GM18520 (cell line): Measurements from ENCODE around the gene SEC61B.
A peak's percentile ranks its signal among the peaks of the same experiment; 100 is the strongest.
"Not testable (repeated sequence)": the region's sequence is repeated elsewhere in the genome, so short reads cannot be mapped to it uniquely, and the experiment has no call there.

Experiments
- ATAC-seq: cut with Tn5 transposase; IDR thresholded peaks from one replicate; pipeline ENCODE4 v1.9.1; 2021; ENCODE audit not compliant: unreplicated experiment

SEC61B gene

DNA sequence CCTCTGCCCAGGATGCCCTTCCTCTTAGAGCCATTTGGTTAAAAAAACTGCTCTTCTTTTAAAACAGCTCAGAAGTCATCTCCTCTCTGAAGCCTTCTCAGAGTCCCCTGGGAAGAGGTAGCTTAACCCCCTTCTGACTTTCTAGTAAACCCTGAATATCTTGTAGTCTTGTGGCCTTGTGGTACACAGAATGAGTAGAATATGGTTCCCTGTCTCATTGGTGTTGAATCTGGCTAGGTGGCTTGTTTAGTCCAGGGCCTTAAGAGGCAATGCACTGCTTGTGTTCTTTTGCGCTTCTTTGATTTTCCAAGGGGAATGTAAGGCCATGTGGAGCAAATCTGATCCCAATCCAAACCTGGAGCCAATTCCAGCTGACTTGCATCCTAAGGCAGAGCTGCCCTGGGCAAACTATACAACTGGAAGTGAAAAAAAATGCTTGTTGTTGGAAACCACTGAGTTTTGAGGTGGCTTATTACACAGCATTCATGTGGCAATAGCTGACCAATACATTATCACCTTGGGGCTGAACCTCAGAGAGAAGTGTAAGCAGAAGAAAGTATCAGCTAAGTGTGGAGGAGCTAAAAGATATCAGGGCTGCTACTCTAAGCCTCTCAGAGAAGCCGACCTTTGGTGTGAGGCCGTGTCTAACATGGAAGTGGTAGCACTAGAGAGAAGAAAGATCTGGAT lies 31.3 kb upstream of the SEC61B start:
- no peak for ATAC-seq

DNA sequence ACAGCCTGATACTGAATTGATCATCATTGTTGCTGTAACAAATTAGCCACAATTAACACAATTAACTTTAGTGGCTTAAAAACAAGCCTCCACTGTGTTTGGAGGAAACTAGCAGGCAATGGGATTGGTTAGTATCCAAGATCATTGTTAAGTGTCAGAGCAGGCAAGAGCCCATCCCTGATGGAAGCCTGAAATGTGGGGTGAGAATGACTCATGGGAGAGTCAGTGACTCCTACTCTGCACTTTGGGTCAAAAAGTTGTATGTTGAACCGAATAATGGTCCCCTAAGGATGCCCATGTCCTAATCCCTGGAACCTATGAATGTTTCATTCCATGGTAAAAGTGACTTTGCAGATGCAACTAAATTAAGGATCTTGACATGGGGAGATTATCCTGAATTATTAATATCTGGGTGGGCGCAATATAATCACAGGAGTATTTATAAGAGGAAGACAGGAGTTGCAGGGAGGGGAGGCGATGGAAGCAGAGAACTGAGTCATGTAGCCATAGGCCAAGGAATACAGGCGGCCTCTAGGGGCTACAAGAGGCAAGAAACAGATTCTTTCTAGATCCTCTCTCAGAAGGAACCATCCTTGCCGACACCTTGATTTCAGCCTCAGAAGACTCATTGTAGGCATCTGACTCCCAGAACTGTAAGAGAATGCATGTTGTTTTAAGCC lies 29.2 kb upstream of the SEC61B start:
- ATAC-seq: no peak

DNA sequence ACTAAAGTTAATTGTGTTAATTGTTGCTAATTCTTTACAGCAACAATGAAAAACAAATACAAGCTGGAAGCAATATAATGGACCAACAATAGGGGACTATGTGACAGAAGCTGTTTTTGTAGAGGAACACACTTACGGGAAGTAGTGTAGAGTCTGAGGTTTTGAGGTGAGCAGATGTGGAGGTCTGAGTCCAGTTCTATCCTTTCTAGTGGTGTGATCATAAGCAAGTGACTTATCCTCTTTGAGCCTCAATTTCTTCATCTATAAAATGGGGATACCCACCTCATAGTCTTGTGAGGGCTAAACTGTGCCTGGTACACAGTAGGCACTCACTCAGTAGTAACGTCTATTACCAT lies 28.6 kb upstream of the SEC61B start:
- ATAC-seq: no peak

DNA sequence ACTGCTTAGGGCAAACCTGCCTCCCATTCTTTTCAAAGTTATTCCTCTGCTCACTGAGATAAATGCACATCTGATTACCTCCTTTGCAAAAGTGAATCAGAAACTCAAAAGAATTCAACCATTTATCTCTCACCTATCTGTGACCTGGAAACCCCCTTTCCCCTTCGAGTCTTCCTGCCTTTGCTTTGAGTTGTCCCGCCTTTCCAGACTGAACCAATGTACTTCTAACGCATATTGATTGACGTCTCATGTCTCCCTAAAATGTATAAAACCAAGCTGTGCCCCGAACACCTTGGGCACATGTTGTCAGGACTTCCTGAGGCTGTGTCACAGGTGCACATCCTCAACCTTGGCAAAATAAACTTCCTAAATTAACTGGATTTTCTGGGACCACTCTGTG lies 25.6 kb upstream of the SEC61B start:
- not testable (repeated sequence) for ATAC-seq

DNA sequence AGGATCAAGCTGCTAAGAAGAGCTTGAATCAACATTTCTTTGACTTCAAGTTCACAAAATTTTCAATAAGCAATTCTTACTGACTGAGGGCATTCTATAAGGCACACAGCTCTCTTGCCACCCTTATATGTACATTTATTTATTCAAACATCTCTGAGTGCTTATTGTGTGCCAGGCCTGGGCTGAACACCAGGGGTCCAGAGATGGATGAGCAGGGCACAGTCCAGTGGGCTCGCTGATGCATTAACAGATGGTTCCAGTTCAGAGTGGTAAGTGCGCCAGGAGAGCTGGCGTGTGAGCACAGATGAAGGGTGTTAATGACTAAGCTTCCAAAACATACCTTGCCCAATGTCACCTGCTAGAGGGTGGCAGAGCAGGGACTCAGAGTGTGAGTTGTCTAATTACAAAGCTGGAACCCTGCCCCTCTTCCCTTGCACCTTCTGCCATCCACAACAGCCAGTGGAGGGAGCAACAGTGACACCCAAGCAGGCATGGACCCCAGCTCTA lies 24.9 kb upstream of the SEC61B start:
- no peak for ATAC-seq

DNA sequence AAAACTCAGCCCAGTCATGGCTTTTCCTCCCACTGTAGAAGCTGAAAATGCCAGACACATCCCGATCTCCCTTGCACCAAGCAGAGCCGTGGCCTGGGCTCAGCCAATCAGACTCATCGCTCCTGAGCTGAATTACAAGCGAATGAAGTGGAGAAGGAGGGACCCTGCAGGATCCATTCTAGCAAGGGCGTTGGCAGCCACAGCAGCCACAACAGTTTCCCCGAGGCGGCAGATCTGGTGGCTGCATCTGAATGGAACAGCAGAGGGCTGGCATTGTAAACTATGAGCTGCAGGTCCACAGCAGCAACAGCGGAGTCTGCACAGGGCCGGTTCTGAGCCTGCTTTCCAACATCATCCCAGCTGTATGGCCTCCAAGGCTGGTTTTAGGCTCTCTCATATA lies 24.1 kb upstream of the SEC61B start:
- no peak for ATAC-seq

DNA sequence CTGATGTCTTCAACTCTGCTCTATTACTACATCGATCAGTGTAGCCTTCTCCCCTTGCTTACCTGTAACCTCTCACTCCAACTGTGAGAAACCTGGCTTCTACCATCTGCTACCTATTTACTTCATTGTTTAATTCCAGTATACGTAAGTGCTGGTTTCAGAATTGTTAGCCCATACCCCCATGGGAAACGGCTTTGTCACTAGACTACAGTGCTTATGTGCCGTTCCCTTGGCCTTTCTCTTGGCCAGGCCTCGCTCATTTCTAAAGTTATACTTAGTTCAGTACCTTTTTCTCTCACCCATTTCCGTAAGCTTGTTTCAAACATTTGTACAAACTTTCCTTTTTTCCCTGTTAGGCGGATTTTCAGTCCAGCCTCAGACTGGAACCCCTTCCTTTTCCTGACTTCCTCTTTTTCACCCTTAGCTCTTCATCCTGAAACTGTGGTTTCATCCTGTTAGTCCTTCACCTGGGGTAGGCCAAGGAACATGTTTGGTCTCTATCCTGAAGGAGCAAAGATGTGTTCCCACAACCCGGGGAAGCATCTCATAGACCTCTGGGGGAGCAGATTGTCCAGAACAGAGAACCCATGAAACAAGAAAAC lies 22.0 kb upstream of the SEC61B start:
- ATAC-seq: peak; percentile 73

DNA sequence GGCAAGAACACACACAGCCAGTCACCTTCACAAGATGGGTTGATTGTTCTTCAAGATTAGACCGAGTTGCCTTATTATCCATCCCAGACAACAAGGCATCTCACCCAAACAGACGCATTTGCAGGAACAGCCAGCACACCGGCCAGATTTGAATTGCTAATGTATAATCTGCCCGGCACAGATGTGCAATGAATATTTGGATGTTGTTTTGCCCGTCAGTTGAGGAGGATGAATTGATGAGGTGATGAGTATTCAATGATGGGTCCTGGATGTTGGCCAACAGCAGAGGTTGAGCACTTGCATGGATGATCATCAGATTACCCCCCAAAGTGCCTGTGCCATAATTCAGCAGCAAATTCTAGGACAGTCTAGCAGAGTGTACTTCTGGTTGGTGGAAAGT lies 20.5 kb upstream of the SEC61B start:
- no peak for ATAC-seq

DNA sequence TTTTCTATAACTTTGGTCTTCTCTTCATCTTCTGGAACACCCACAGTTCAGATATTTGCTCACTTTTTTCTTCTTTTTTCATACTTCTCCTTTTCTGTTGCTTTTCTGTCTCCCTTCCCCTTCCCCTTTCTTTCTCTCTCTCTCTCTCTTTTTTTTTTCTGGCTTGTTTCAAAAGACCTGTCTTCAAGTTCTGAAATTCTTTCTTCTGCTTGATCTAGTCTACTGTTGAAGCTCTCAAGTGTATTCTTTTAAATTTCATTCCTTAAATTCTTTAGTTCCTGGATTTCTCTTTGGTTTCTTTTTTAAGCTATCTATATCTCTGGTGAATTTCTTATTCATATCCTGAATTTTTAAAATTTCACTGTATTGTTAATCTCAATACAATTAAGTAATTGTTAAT lies 11.5 kb upstream of the SEC61B start:
- no peak for ATAC-seq

DNA sequence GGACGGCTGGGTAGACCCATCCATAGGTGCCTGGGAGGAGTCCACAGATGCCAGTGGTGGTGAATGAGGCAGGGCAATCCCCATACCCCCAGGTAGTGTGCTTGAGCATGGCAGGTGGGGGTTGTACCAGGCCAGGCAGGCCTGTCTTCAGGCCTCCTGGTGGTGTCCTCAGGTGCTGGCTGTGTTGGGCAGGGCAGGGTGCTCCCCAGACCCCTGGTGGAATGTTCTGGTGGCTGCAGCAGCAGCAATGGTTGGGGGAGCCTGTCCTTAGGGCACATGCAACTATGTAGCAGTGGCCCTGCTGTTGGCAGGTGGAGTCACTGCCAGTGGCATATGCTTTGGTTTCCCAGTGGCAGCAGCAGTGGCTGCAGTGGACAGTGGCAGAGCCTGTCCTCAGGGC lies 10.3 kb upstream of the SEC61B start:
- ATAC-seq: no peak

DNA sequence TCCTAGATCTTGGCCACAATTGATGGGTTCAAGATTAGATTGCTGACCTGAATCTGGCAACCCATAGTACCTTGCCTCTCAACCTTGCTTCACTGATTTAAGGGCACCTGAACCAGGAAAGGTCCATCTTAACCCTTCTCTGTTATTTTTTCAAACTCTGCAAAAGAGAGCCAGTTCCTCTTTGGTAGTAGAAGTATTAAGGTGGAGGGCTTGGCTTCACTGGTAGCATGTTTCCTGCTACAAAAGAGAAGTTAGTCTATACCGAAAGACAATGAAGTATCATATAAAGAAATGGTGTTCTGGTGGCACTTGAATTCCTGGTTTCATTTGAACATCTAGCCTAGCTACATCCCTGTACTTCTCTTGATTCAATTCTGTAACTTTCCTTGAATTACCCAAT lies 8.9 kb upstream of the SEC61B start:
- no peak for ATAC-seq

DNA sequence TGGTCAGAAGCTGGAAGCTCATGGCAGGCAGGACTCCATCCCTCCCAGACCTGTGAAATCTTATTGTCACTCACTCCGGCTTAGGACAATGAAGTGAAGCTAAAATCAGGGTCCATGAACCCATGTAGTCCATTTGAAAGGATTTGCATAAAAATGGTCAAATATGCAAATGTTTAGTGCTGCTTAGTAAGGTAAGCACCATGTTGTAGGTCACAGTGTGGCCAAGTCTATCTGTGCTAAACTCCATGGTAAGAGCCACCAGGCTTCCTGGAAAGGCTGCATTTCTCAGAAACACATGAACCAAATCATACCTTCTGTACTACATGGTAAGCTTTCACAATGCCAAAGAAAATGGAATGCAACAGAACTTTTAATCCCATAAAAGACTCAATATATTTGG lies 6.0 kb upstream of the SEC61B start:
- no peak for ATAC-seq

DNA sequence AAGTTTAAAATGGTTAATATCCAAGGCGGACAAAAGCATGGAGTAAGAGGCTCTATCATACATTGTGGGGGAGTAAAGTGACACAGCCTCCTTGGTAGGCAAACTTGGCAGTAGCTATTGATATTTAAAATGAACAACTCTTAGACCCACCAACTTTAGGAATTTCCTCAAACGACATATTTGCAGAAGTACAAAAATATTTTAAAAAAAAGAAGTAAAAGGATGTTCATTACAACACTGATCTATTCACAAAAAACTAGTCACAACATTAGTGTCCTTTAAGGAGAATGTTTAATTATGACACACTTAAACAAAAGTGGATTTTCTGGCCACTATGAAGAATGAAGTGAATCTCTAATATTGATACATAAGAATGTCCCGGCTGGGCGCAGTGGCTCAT lies 2.1 kb upstream of the SEC61B start:
- no peak for ATAC-seq

DNA sequence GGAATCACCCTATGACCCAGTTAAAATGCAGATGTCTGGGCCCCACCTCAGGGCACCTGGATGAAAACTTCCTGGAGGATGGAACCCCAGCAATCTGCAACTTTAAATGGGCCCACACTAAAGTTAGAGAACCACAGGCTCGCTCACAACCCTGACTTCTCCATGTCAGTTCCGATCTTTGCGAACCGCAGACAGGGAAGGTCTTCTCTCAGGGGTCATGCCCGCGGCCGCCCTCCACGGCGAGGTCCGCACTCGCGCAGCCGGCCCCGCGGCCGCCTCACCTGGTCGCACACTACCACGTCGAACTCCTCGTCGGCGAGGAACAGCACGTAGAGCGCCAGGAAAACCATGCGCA lies 839 bp upstream of the SEC61B start:
- no peak for ATAC-seq

DNA sequence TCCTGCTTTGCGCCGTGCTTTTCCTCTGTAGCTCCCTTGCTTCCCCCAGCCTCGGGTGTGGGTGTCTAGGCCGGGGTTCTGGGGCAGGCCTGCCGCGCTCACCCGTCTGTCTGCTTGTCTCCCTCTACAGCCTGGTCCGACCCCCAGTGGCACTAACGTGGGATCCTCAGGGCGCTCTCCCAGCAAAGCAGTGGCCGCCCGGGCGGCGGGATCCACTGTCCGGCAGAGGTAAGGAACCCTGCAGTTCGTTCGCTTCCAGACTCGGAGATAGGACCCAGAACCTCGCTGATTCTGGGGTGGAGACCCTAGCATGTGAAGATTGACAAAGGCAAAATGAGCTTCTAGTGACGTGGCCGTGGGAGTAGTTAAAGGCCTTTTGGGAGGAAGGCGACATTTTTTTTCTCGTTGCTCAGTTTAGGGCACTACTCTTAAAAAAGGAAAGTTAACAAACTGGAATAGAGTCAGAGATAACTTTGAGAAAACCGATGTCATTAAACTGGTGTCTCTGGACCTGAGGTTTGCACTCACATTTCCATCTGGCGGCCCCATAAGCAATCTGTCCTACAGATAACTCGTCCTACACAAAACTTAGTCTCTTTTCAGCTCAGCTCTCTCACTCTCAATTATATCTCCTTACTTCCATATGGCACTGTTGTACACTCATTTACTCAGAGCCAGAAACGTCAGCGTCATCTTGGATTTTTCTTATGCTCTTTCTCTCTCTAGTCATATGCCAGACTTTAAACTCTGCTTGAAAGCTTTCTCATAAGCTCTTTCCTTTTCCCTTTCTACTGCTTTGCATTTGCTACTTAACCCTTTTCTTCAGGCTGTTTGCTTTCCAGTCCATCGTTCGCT lies 561 bp downstream of the SEC61B start:
- no peak for ATAC-seq

DNA sequence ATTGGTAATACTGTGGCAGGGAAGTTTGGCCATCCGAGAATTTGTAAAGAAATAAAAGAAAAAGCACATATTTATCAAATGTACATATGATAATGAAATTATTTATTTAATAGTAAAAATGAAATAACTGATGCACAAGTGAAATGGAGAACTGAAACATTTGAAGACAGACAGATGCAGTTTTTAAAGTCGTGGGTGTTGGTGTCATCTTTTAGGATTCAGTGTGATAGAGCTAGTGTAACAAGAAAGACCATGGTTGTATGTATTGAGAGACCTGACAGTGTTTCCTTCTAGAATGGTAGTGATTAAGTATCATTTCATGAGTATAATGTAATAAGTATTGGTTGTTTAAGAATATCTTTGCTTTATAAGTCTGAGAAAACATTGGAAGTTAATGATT lies 2.4 kb downstream of the SEC61B start:
- ATAC-seq: no peak

DNA sequence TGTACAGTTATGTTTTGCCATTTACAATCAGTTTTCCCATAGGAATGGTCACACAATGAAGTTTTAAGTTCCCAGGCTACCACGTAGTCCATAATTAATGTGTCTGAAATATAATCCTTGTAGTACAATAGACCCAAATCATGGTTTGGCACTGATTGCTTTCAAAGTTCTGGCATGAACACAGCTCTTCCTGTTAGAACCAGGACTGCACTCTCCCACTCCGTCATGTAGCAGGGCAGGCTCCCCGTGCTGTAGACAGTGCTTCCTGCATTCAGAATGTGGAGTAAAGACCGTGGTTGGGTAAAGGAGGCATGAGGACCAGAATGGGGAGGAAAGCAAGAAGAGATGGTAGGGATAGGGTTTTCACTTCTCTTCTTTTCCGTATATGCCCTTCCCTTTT lies 4.0 kb downstream of the SEC61B start:
- no peak for ATAC-seq

DNA sequence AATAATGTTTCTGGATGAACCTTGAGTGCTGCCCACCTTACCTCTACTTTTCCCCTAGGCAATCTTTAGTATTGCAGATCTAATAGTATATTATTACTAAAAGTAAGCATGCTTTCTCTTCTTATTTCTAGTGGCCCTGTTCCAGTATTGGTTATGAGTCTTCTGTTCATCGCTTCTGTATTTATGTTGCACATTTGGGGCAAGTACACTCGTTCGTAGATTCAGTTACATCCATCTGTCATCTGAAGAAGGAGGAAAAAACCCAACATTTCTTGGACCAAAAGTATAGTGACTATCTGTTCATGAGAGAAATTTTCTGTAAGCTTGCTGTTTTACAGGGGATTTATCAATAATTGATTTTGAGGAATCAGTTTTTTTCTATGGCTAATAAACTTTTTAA lies 8.1 kb downstream of the SEC61B start:
- no peak for ATAC-seq

DNA sequence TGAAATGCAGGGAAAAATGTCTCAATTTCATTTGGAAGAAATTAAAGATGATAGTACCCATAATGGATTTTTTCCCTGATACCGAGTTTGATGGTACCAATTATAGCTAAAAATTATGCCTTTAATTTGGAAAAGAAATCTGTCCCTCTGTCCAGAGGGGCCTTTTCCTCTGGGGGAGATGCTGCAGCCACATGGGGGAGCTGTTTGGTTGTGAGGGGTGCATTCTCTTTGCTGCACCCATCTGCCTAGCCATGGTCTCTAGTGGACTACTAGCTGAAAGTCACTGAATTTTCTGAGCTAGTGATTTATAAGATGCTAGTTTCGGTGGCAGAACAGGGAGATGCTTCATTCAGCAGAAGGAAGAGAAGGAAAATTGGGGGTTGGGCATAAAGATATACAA lies 9.6 kb downstream of the SEC61B start:
- ATAC-seq: no peak

DNA sequence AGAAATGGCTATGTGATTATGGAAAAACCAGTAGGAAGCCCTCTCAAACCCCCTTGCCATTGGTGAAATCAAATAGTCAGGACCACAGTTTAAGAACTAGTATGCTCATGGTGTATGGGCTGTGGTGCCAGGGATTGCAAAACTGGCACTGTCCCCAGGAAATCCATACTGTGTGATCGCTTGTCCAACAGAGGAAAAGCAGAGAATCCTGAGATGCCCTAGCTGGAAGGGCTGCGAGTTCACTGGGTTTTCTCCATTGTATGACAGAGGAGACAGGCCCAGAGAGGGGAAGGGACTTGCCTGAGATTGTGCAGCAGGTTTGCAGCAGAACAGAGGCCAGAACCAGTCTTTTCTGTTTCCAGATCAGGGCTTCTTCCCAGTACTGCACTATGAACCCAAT lies 12.5 kb downstream of the SEC61B start:
- ATAC-seq: no peak

DNA sequence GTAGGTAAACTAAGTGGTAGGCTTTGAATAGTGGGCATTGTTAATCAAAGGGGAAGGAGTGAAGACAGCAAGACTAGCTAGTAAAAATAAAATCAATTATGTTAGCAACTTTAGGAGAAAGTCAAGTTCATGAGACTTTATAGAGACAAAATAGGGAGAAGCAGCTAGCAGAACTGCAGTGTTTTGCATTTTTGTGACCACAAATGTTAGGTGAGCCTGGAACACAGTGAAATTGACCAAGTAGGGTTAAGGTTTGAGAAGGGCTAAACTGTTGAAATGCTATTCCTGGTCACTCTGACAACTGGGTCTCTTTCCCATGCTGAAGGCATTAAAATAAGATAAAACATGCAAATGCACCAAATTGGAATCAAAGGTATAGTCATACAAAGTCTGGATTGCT lies 13.0 kb downstream of the SEC61B start:
- no peak for ATAC-seq
